Measurements from ENCODE around the gene ERG. TPM values are rescaled to one million over a fixed set of nuclear protein-coding genes. Genes with fewer than 3 reads are reported as not detected.

ERG gene
- total RNA-seq, 1 experiment from 2014 or later, result 0.11 TPM

- Histone ChIP-seq H3K14ac (ENCODE audit: insufficient read depth, low read length) (no peak overlapping the region), H2BK120ac (ENCODE audit: low read depth, low read length, poor library complexity, severe bottlenecking) (no peak overlapping the region), H2BK12ac (ENCODE audit: insufficient read length, low read depth, low read length) (no peak overlapping the region), H3K79me1 (ENCODE audit: insufficient read depth, low read depth, low read length, poor library complexity, severe bottlenecking) (no peaks in the 10 kb centered on the region), H3K4me2 (ENCODE audit: insufficient read depth, insufficient read length, low read length) (no peak overlapping the region), H4K91ac (ENCODE audit: insufficient read length, low read depth, low read length) (no peak overlapping the region), H2BK15ac (ENCODE audit: low read depth, low read length) (no peak overlapping the region), H3K56ac (ENCODE audit: insufficient read length, low read depth, low read length) (no peak overlapping the region), H2AFZ (ENCODE audit: low read length) (no peak overlapping the region), H3K23me2 (ENCODE audit: insufficient read length, low read depth, low read length, poor library complexity, severe bottlenecking) (no peaks in the 10 kb centered on the region), H4K5ac (ENCODE audit: insufficient read length, low read depth, low read length) (no peak overlapping the region), H3K9me3 (ENCODE audit: control insufficient read depth, low read depth, low read length) (no peaks in the 10 kb centered on the region), H4K20me1 (ENCODE audit: control insufficient read depth, insufficient read depth, insufficient read length) (no peaks in the 10 kb centered on the region), H3K23ac (ENCODE audit: insufficient read length, low read depth, low read length) (no peak overlapping the region), H3K27ac (ENCODE audit: insufficient read length, low read depth, low read length) (no peak overlapping the region), H2BK5ac (ENCODE audit: insufficient read length, low read length) (no peak overlapping the region), H3T11ph (ENCODE audit: low read length) (no peak overlapping the region), H3K18ac (ENCODE audit: insufficient read length, low read depth, low read length) (no peak overlapping the region), H3K79me2 (ENCODE audit: insufficient read depth, low read length) (no peaks in the 10 kb centered on the region), H2AK5ac (ENCODE audit: insufficient read length, low read length) (no peak overlapping the region), H3K4ac (ENCODE audit: low read depth, low read length) (no peak overlapping the region), H4K8ac (replicated peaks; ENCODE audit: insufficient read length, low read depth, low read length) (no peak overlapping the region), H2BK20ac (ENCODE audit: low read depth, low read length, poor library complexity, severe bottlenecking) (no peak overlapping the region), H3K9ac (ENCODE audit: extremely low read depth, insufficient read length, low read length) (no peak overlapping the region), H3K4me1 (ENCODE audit: insufficient read depth, low read length) (no peaks in the 10 kb centered on the region), H3K27me3 (ENCODE audit: insufficient read depth, low read length) (no peaks in the 10 kb centered on the region)
- no peaks in the 10 kb centered on the region for H3K36me3 Mint-ChIP-seq (ENCODE audit: insufficient read depth in 1 of 3, low read depth in 3 of 3)
- no peak overlapping the region for H3K27ac Mint-ChIP-seq
- no peaks in the 10 kb centered on the region for H3K4me1 Mint-ChIP-seq
- H3K27me3 Mint-ChIP-seq (ENCODE audit: low read depth), result peaks cover 11% of the 10 kb centered on the region
- TF ChIP-seq CTCF (conservative IDR thresholded peaks at IDR 0.05), result no peak
- DNase-seq, result no peak
- H3K4me3 Mint-ChIP-seq, result no peak overlapping the region
- no CpG with 5 or more reads among the region's 1 CpG for WGBS (ENCODE audit: extremely low coverage, insufficient read length, low lambda C conversion rate)
- peaks cover 0 to 2% of the 10 kb centered on the region in 2 experiments; a peak in 2 of 5 replicates for H3K9me3 Mint-ChIP-seq
Measured at GRCh38 chr21:38363693-38364092, 134.6 kb downstream of the ERG start.

Data from H9 (cell line).